Caco-2 (cell line): ENCODE data around the gene MRPL40. TPM values are rescaled to one million over a fixed set of nuclear protein-coding genes. Genes with fewer than 3 reads are reported as not detected.

Experiments used
- BruUV-seq: library from RNA; stranded (reverse); fragments of 400-500 nt; replicated peaks from 2 replicates; lab custom pipeline; 2021; lab: Mats Ljungman, UMichigan
- CTCF ChIA-PET: fragments of 300-600 bp; sonication (Branson Sonifier 250); formaldehyde crosslinking; loops from one replicate; lab custom pipeline; 2022; ENCODE audit warnings: antibody characterized with exemption; lab: Charles Lee
- POLR2A ChIA-PET: fragments of 300-600 bp; sonication (Branson Sonifier 250); formaldehyde crosslinking; loops from one replicate; lab custom pipeline; 2022; ENCODE audit warnings: antibody characterized with exemption; lab: Charles Lee
- DNase-seq, 2 experiments: peaks; one replicate each; pipeline versions ENCODE4 v3.0.0 to v3.0.0-alpha.2; 2020 to 2022
- H3K27me3 ChIP-seq: replicated peaks from 2 replicates; pipeline ENCODE4 v1.6.0; 2011; ENCODE audit warnings: low read length; ENCODE audit not compliant: control insufficient read depth, insufficient read depth
- H3K36me3 ChIP-seq: 2 replicates; pipeline ENCODE4 v1.5.1; 2011; ENCODE audit warnings: low read length; ENCODE audit not compliant: control insufficient read depth, insufficient read depth
- H3K4me1 ChIP-seq: fragments of 250-450 bp; sonication (Bioruptor Pico); 2 replicates; pipeline ENCODE4 v1.5.1; 2020; ENCODE audit warnings: mild to moderate bottlenecking
- H3K4me3 ChIP-seq: 2 replicates; pipeline ENCODE4 v1.5.1; 2011; ENCODE audit warnings: low read depth, mild to moderate bottlenecking, control low read depth, low read length
- H3K9me3 ChIP-seq: fragments of 250-450 bp; sonication (Bioruptor Pico); 2 replicates; pipeline ENCODE4 v1.5.1; 2020; ENCODE audit warnings: mild to moderate bottlenecking, moderate library complexity
- H3K27ac Mint-ChIP-seq: one replicate; pipeline ENCODE4 v1.8.0; 2022; ENCODE audit warnings: mixed read lengths; ENCODE audit not compliant: unreplicated experiment
- H3K27me3 Mint-ChIP-seq: one replicate; pipeline ENCODE4 v1.8.0; 2022; ENCODE audit warnings: mixed read lengths; ENCODE audit not compliant: insufficient read depth, unreplicated experiment
- H3K36me3 Mint-ChIP-seq: one replicate; pipeline ENCODE4 v1.8.0; 2022; ENCODE audit warnings: mild to moderate bottlenecking, mixed read lengths; ENCODE audit not compliant: insufficient read depth, unreplicated experiment
- H3K4me1 Mint-ChIP-seq: one replicate; pipeline ENCODE4 v1.8.0; 2022; ENCODE audit warnings: low read depth, mixed read lengths; ENCODE audit not compliant: unreplicated experiment
- H3K4me3 Mint-ChIP-seq: one replicate; pipeline ENCODE4 v1.8.0; 2022; ENCODE audit warnings: mild to moderate bottlenecking, moderate library complexity, mixed read lengths; ENCODE audit not compliant: unreplicated experiment
- H3K9me3 Mint-ChIP-seq: one replicate; pipeline ENCODE4 v1.8.0; 2022; ENCODE audit warnings: mixed read lengths; ENCODE audit not compliant: unreplicated experiment
- intact Hi-C: fragments of 100-400 bp; cut with micrococcal nuclease; formaldehyde crosslinking; loops from one replicate; pipeline ENCODE4 v1.10.0; 2022; ENCODE audit not compliant: unreplicated experiment
- total RNA-seq: library from RNA; stranded (reverse); gene quantifications from 2 replicates; pipeline ENCODE4 v1.2.3, GENCODE V29; 2022
- TF ChIP-seq, protein P1 (sequence below), 2 experiments: fragments of 200-600 bp in 1 of 2; IDR thresholded peaks; 1 replicate in 1 of 2; 2 replicates in 1 of 2; pipeline versions ENCODE4 v1.5.1 to v1.8.0; 2011 to 2022; ENCODE audit warnings: antibody characterized with exemption in 1 of 2, control low read depth in 1 of 2, inconsistent platforms in 1 of 2, low read depth in 1 of 2, low read length in 1 of 2, mild to moderate bottlenecking in 1 of 2, moderate library complexity in 1 of 2; ENCODE audit not compliant: insufficient read depth in 1 of 2, severe bottlenecking in 1 of 2, unreplicated experiment in 1 of 2

Gene MRPL40
- total RNA-seq, 1 experiment from 2014 or later, result 42.7 TPM

GRCh38 chr22:19386248-19386647, 46.1 kb upstream of the MRPL40 start:
- no peaks in the 10 kb centered on the region for H3K4me1 Mint-ChIP-seq
- intact Hi-C loops, result no loop called here
- POLR2A ChIA-PET, result no interaction called here
- DNase-seq, result no peak
- Histone ChIP-seq H3K4me1 (no peaks in the 10 kb centered on the region), H3K36me3 (peaks cover 3% of the 10 kb centered on the region; the same call in 1 of the 2 replicates), H3K27me3 (no peaks in the 10 kb centered on the region), H3K4me3 (no peak overlapping the region), H3K9me3 (no peaks in the 10 kb centered on the region)
- H3K27ac Mint-ChIP-seq, result no peak overlapping the region
- peaks cover 76% of the 10 kb centered on the region for H3K36me3 Mint-ChIP-seq
- no TSS peak for BruUV-seq
- H3K4me3 Mint-ChIP-seq, result no peak overlapping the region
- TF ChIP-seq, protein P1, sequence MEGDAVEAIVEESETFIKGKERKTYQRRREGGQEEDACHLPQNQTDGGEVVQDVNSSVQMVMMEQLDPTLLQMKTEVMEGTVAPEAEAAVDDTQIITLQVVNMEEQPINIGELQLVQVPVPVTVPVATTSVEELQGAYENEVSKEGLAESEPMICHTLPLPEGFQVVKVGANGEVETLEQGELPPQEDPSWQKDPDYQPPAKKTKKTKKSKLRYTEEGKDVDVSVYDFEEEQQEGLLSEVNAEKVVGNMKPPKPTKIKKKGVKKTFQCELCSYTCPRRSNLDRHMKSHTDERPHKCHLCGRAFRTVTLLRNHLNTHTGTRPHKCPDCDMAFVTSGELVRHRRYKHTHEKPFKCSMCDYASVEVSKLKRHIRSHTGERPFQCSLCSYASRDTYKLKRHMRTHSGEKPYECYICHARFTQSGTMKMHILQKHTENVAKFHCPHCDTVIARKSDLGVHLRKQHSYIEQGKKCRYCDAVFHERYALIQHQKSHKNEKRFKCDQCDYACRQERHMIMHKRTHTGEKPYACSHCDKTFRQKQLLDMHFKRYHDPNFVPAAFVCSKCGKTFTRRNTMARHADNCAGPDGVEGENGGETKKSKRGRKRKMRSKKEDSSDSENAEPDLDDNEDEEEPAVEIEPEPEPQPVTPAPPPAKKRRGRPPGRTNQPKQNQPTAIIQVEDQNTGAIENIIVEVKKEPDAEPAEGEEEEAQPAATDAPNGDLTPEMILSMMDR (IDR thresholded peaks at IDR 0.05; ENCODE audit: insufficient read depth in 1 of 2, low read depth in 1 of 2, low read length in 1 of 2, severe bottlenecking in 1 of 2, unreplicated experiment in 1 of 2), result no peak
- CTCF ChIA-PET, result no interaction called here
- H3K27me3 Mint-ChIP-seq, result no peaks in the 10 kb centered on the region
- no peaks in the 10 kb centered on the region for H3K9me3 Mint-ChIP-seq

- H3K4me3 Mint-ChIP-seq, result no peak overlapping the region
- no peak overlapping the region for H3K27ac Mint-ChIP-seq
- H3K36me3 Mint-ChIP-seq, result peaks cover 76% of the 10 kb centered on the region
- intact Hi-C loops, result no loop called here
- TF ChIP-seq, protein P1 (IDR thresholded peaks at IDR 0.05; ENCODE audit: insufficient read depth in 1 of 2, low read depth in 1 of 2, low read length in 1 of 2, severe bottlenecking in 1 of 2, unreplicated experiment in 1 of 2), result no peak
- no peaks in the 10 kb centered on the region for H3K4me1 ChIP-seq
- H3K27me3 ChIP-seq, result no peaks in the 10 kb centered on the region
- no peaks in the 10 kb centered on the region for H3K27me3 Mint-ChIP-seq
- no peak overlapping the region for H3K4me3 ChIP-seq
- DNase-seq, result no peak
- no peaks in the 10 kb centered on the region for H3K9me3 Mint-ChIP-seq
- H3K9me3 ChIP-seq, result no peaks in the 10 kb centered on the region
- no TSS peak for BruUV-seq
- CTCF ChIA-PET, result no interaction called here
- peaks cover 3% of the 10 kb centered on the region; the same call in 1 of the 2 replicates for H3K36me3 ChIP-seq
- H3K4me1 Mint-ChIP-seq, result no peaks in the 10 kb centered on the region
- POLR2A ChIA-PET, result no interaction called here
These were observed 45.3 kb upstream of the MRPL40 start for GRCh38 chr22:19387038-19387437.

- H3K9me3 ChIP-seq, result no peaks in the 10 kb centered on the region
- H3K9me3 Mint-ChIP-seq, result no peaks in the 10 kb centered on the region
- BruUV-seq, result no TSS peak
- no peak overlapping the region for H3K4me3 Mint-ChIP-seq
- peaks cover 74% of the 10 kb centered on the region for H3K36me3 Mint-ChIP-seq
- no peaks in the 10 kb centered on the region for H3K4me1 ChIP-seq
- no peak for DNase-seq
- TF ChIP-seq, protein P1 (IDR thresholded peaks at IDR 0.05; ENCODE audit: insufficient read depth in 1 of 2, low read depth in 1 of 2, low read length in 1 of 2, severe bottlenecking in 1 of 2, unreplicated experiment in 1 of 2), result no peak
- no peaks in the 10 kb centered on the region for H3K27me3 ChIP-seq
- POLR2A ChIA-PET, result interaction anchor here (0.5 kb wide), 1 partner anchor 209 kb away, joined by 5 read pairs; no protein-coding TSS in a partner anchor
- H3K4me3 ChIP-seq, result no peak overlapping the region
- H3K27ac Mint-ChIP-seq, result no peak overlapping the region
- CTCF ChIA-PET, result no interaction called here
- intact Hi-C loops, result no loop called here
- H3K27me3 Mint-ChIP-seq, result no peaks in the 10 kb centered on the region
- H3K36me3 ChIP-seq, result peaks cover 4% of the 10 kb centered on the region; the same call in 1 of the 2 replicates
- no peaks in the 10 kb centered on the region for H3K4me1 Mint-ChIP-seq
These were observed 44.8 kb upstream of the MRPL40 start for GRCh38 chr22:19387575-19387974.
